RWPE2 (cell line): ENCODE results near the gene OR1E2.
"Not testable (repeated sequence)": the region's sequence is repeated elsewhere in the genome, so short reads cannot be mapped to it uniquely, and the experiment has no call there.

Experiments
- ATAC-seq: fragments of 200-7000 bp; cut with Tn5 transposase; 3 replicates; pipeline ENCODE4 v1.9.1; 2021; ENCODE audit warnings: low read depth
- DNase-seq: peaks from one replicate; pipeline ENCODE4 v3.0.0-alpha.2; 2020; ENCODE audit warnings: low spot score
- H3K27ac ChIP-seq: fragments of 450-650 bp; 2 replicates; pipeline ENCODE4 v1.5.1; 2017; ENCODE audit warnings: mild to moderate bottlenecking; ENCODE audit not compliant: poor library complexity, severe bottlenecking
- H3K27me3 ChIP-seq: fragments of 250-450 bp; sonication (Bioruptor Pico); 2 replicates; pipeline ENCODE4 v1.5.1; 2021; ENCODE audit warnings: mild to moderate bottlenecking, moderate library complexity; ENCODE audit not compliant: insufficient read depth, poor library complexity, severe bottlenecking
- H3K36me3 ChIP-seq: fragments of 250-450 bp; sonication (Bioruptor Pico); 2 replicates; pipeline ENCODE4 v1.5.1; 2020; ENCODE audit warnings: low read depth, mild to moderate bottlenecking, moderate library complexity
- H3K4me1 ChIP-seq: fragments of 250-450 bp; sonication (Bioruptor Pico); 2 replicates; pipeline ENCODE4 v1.5.1; 2021; ENCODE audit warnings: mild to moderate bottlenecking, moderate library complexity; ENCODE audit not compliant: insufficient read depth, poor library complexity, severe bottlenecking
- H3K4me3 ChIP-seq: fragments of 250-450 bp; sonication (Bioruptor Pico); 2 replicates; pipeline ENCODE4 v1.5.1; 2021; ENCODE audit warnings: mild to moderate bottlenecking, moderate library complexity; ENCODE audit not compliant: severe bottlenecking
- H3K9me3 ChIP-seq: fragments of 250-450 bp; sonication (Bioruptor Pico); 2 replicates; pipeline ENCODE4 v1.5.1; 2021; ENCODE audit warnings: mild to moderate bottlenecking, moderate library complexity; ENCODE audit not compliant: severe bottlenecking
- CTCF ChIP-seq: fragments of 450-650 bp; IDR thresholded peaks from one replicate; pipeline ENCODE4 v1.5.1; 2017; ENCODE audit warnings: mild to moderate bottlenecking, moderate library complexity; ENCODE audit not compliant: poor library complexity, severe bottlenecking

Gene OR1E2

GRCh38 chr17:3418222-3418621 lies 15.4 kb downstream of the OR1E2 start:
- no peaks in the 10 kb centered on the region for H3K9me3 ChIP-seq
- H3K27ac ChIP-seq = no peak overlapping the region
- DNase-seq (no peak), ATAC-seq (no peak)
- H3K36me3 ChIP-seq = no peaks in the 10 kb centered on the region
- TF ChIP-seq CTCF = no peak
- H3K4me3 ChIP-seq = no peak overlapping the region
- H3K27me3 ChIP-seq = peaks cover 11% of the 10 kb centered on the region
- no peaks in the 10 kb centered on the region for H3K4me1 ChIP-seq

- ATAC-seq = no peak
- DNase-seq = no peak
- Histone ChIP-seq H3K9me3 (no peaks in the 10 kb centered on the region), H3K27ac (no peak overlapping the region), H3K4me3 (no peak overlapping the region), H3K27me3 (peaks cover 11% of the 10 kb centered on the region), H3K4me1 (no peaks in the 10 kb centered on the region), H3K36me3 (no peaks in the 10 kb centered on the region)
- TF ChIP-seq CTCF = no peak
Observed at GRCh38 chr17:3415610-3416009, 18.0 kb downstream of the OR1E2 start.

- not testable (repeated sequence) for H3K36me3 ChIP-seq, DNase-seq, H3K4me1 ChIP-seq, H3K27me3 ChIP-seq, H3K9me3 ChIP-seq, ATAC-seq, H3K4me3 ChIP-seq, H3K27ac ChIP-seq
Observed at GRCh38 chr17:3412216-3412615, 21.4 kb downstream of the OR1E2 start.

GRCh38 chr17:3411070-3411469 lies 22.6 kb downstream of the OR1E2 start, which contains the start of gene OR3A3:
Gene OR3A3, plus strand, starts transcription at chr17:3411370.
- no peaks in the 10 kb centered on the region for H3K4me1 ChIP-seq
- no peak for TF ChIP-seq CTCF
- no peak for ATAC-seq

GRCh38 chr17:3403856-3404255 lies 29.8 kb downstream of the OR1E2 start:
- H3K27me3 ChIP-seq, H3K9me3 ChIP-seq, H3K4me3 ChIP-seq, H3K27ac ChIP-seq, H3K4me1 ChIP-seq, DNase-seq, ATAC-seq, H3K36me3 ChIP-seq: not testable (repeated sequence)

More at GRCh38 chr17:3411070-3411469, 22.6 kb downstream of the OR1E2 start, which contains the start of gene OR3A3:
- peaks cover 4% of the 10 kb centered on the region for H3K27me3 ChIP-seq
- H3K36me3 ChIP-seq = no peaks in the 10 kb centered on the region
- DNase-seq = no peak
- no peaks in the 10 kb centered on the region for H3K9me3 ChIP-seq
- H3K4me3 ChIP-seq = no peak within 1 kb of the TSS
- H3K27ac ChIP-seq = no peak within 1 kb of the TSS

GRCh38 chr17:3401786-3402185 lies 31.9 kb downstream of the OR1E2 start:
- Histone ChIP-seq H3K36me3 (no peaks in the 10 kb centered on the region), H3K4me3 (no peak overlapping the region), H3K27ac (no peak overlapping the region), H3K27me3 (peaks cover 3% of the 10 kb centered on the region), H3K9me3 (no peaks in the 10 kb centered on the region), H3K4me1 (no peaks in the 10 kb centered on the region)
- no peak for TF ChIP-seq CTCF
- no peak for DNase-seq
- no peak for ATAC-seq
